Activated T-helper 1 cell treated with anti-CD3 and anti-CD28 coated beads, Interleukin-12 subunit alpha, Interleukin-12 subunit beta, Interleukin-2, Interleukin-4 antibody, amounts not matched to agents 30 ng/mL and 10 ng/mL and 1 ng/mL, durations not matched to agents 14 hours and 24 hours and 36 hours (primary cell): ENCODE measurements around the gene KCNMA1. TPM values are rescaled to one million over a fixed set of nuclear protein-coding genes. Genes with fewer than 3 reads are reported as not detected.

ENCODE experiments used
- DNase-seq: peaks from one replicate; pipeline ENCODE4 v3.0.0; 2021; ENCODE audit warnings: low spot score
- H3K27ac Mint-ChIP-seq: one replicate; pipeline ENCODE4 v1.8.0; 2021; ENCODE audit warnings: mild to moderate bottlenecking, mixed read lengths
- H3K27me3 Mint-ChIP-seq: one replicate; pipeline ENCODE4 v1.8.0; 2022; ENCODE audit warnings: mild to moderate bottlenecking, moderate library complexity, mixed read lengths; ENCODE audit not compliant: insufficient read depth
- H3K36me3 Mint-ChIP-seq: one replicate; pipeline ENCODE4 v1.8.0; 2021; ENCODE audit warnings: low read depth, mixed read lengths
- H3K4me1 Mint-ChIP-seq: one replicate; pipeline ENCODE4 v1.8.0; 2021; ENCODE audit warnings: low read depth, mixed read lengths
- H3K4me3 Mint-ChIP-seq: one replicate; pipeline ENCODE4 v1.8.0; 2021; ENCODE audit warnings: mild to moderate bottlenecking, moderate library complexity, mixed read lengths
- H3K9me3 Mint-ChIP-seq: one replicate; pipeline ENCODE4 v1.8.0; 2021; ENCODE audit warnings: mixed read lengths
- intact Hi-C: fragments of 100-400 bp; cut with micrococcal nuclease; formaldehyde crosslinking; loops from one replicate; pipeline ENCODE4 v1.15.1; 2024
- total RNA-seq: library from RNA; stranded (reverse); gene quantifications from 2 replicates; pipeline ENCODE4 v1.2.3, GENCODE V29; 2022

The KCNMA1 gene
- total RNA-seq, 1 donor from 2014 or later = not detected

DNA sequence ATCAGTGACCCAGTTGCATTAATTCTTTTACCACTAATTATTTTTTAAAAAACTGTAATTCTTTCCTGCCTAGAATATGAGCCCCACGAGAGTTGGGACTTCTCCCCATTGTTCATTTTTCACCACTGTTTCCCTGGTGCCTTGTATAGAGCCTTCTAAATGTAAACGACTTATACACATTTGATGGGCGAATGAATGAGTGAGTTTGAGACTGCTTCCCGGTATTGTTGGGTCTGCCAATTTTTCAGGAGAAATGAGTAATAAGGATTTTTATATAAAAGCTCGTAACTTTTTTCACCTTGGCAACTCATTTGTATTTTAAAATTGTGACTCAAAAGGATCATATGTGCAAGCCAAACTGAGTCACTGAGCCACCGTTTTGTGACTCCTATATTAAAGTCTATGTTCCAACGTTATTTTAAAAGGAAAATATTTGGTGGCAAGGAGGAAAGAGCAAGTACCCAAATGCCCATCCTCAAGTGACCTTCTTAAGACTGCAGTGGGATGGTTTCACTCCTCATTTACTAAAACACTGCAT, 621.3 kb downstream of the KCNMA1 start:
- no peak for DNase-seq
- no peak overlapping the region for H3K27ac Mint-ChIP-seq
- no peak overlapping the region for H3K4me3 Mint-ChIP-seq
- H3K36me3 Mint-ChIP-seq = no peaks in the 10 kb centered on the region
- intact Hi-C loops = no loop called here
- no peaks in the 10 kb centered on the region for H3K4me1 Mint-ChIP-seq
- no peaks in the 10 kb centered on the region for H3K27me3 Mint-ChIP-seq
- H3K9me3 Mint-ChIP-seq = no peaks in the 10 kb centered on the region

DNA sequence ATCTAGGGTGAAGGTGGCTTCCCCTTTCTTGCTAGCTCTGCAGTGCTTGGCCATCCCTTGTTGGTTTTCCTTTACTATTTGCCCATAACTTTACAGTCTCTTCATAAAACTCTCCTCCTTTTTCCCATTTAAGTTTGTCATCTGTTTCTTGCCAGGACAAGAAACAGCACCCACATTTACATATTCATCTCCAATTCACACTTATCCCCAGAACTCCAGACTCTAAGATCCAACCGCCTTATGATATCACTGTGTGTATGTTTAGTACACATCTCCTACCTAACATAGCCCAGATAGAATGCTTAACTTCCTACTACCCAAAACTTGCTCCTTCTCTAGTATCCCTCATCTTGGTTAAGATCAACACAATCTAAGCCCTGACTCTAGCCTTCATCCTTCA, 622.2 kb downstream of the KCNMA1 start:
- no peaks in the 10 kb centered on the region for H3K9me3 Mint-ChIP-seq
- H3K4me3 Mint-ChIP-seq = no peak overlapping the region
- no peak for DNase-seq
- no peaks in the 10 kb centered on the region for H3K27me3 Mint-ChIP-seq
- no peak overlapping the region for H3K27ac Mint-ChIP-seq
- intact Hi-C loops = no loop called here
- no peaks in the 10 kb centered on the region for H3K36me3 Mint-ChIP-seq
- H3K4me1 Mint-ChIP-seq = no peaks in the 10 kb centered on the region

DNA sequence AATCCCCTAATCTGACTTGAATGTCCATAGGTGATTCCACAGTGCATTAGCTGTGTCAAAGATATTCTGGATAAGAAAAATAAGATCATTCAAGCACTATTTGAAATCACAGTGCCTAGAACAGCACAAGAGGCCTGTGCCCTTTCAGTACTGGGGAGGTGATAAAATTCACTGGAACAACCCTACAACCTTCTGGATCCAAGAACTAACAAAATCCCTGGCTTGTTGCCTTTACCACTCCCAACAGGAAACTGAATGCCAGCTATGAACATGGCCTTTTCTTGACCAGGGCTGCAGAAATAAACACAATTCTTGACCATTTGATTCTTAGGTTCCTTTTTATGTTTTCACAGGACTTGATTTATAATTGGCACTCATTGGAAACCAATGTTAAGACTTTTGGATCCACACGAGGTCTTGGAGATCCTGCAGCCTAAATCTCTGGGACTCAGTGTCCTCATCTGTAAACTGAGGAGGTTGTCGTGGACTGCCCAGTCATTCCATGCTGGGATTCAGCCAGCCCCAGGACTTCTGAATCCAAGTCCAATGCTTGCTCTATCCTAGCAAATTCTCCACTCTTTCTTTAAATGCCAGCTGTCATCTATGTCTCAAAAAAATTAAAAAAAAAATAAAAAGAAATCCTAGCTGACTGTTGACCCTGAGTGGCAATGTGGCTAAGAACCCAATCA, 624.7 kb downstream of the KCNMA1 start:
- Mint-ChIP-seq H3K9me3 (no peaks in the 10 kb centered on the region), H3K4me1 (no peaks in the 10 kb centered on the region), H3K4me3 (no peak overlapping the region), H3K27ac (no peak overlapping the region), H3K27me3 (no peaks in the 10 kb centered on the region), H3K36me3 (no peaks in the 10 kb centered on the region)
- DNase-seq = no peak
- intact Hi-C loops = no loop called here

DNA sequence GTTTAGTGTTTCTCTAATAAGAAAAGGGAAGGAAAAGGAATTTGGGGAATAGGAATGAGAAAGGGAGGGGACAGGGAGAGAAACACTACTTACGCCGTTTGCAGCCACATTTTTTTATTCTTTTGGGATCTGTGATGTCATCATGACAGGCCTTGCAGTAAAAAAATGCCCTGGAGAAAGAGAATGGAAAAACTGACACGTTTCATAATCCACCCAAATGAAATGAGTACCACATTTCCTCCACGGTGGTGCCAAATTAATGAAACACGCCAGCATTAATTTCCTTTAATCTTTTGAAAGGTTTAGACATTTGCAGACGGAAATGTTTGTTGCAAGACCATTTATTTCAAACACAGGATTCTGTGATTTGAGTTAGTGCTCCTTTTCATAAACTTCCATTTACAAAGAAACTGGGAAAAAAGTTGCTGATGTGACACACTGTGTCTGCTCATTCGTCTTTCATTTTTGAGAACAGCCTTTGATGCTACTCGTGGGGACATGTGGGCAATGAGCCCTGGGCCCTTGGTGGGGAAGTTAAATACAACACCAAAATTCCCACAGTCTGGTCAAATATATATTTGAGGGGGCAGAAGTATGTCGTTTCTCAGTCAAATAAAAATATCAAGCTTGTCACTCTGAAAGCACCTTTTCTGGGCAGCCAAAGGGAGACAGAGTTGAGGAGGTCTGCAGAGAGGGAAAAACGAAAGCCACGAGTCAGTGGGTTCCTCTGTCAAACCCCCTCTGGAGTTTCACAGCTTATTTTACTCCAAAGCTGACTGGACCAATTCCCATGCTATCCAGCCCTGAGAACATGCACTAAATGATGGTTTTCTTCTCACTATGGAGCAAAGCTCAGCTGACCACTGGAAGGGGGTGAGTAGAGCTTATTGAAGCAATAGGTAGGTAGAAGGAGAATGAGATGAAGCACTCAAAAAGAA, 625.5 kb downstream of the KCNMA1 start:
- no peak overlapping the region for H3K4me3 Mint-ChIP-seq
- H3K36me3 Mint-ChIP-seq = no peaks in the 10 kb centered on the region
- H3K4me1 Mint-ChIP-seq = no peaks in the 10 kb centered on the region
- intact Hi-C loops = no loop called here
- no peaks in the 10 kb centered on the region for H3K27me3 Mint-ChIP-seq
- no peak overlapping the region for H3K27ac Mint-ChIP-seq
- no peaks in the 10 kb centered on the region for H3K9me3 Mint-ChIP-seq
- no peak for DNase-seq

DNA sequence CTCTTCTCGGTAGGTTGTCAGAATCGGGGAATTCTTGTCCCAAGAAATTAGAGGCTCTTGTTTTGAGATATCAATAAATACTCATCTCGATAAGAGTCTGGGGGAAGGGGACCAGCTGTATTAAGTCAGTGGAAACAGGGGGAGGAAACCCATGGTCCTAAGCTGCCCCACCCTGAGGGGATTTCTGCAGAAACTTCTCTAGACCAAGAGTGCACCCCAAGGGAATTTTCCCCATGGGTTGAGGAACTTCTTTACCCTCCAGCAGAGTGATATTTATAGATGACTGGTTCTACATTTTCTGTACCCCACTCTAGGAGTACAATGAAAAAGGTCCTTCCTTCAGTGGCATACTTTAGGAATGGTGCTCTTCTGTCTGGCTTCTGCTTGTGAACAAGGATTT, 627.2 kb downstream of the KCNMA1 start:
- intact Hi-C loops = no loop called here
- Mint-ChIP-seq H3K36me3 (no peaks in the 10 kb centered on the region), H3K27ac (no peak overlapping the region), H3K4me1 (no peaks in the 10 kb centered on the region), H3K9me3 (no peaks in the 10 kb centered on the region), H3K4me3 (no peak overlapping the region), H3K27me3 (no peaks in the 10 kb centered on the region)
- DNase-seq = no peak

DNA sequence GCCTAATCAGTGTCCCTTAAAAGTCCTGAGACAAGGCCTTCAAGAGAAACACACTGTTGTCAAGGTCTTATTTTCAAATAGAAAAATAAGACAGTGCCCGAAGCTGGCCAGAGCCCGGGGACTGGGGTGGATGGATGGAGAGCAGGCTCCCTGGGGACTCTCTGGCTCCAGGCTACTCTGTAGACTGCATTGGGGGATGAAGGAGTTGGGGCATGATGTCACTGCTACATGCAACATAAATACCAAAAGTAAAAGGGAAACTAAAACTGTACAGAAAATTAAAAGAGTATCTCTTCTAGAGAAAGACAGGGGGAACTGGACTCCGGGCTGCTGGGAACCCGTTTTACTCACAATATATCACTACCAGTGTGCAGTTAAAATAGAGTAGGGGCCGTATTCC, 629.8 kb downstream of the KCNMA1 start:
- Mint-ChIP-seq H3K9me3 (no peaks in the 10 kb centered on the region), H3K27me3 (peaks cover 3% of the 10 kb centered on the region), H3K4me3 (no peak overlapping the region), H3K27ac (no peak overlapping the region), H3K4me1 (no peaks in the 10 kb centered on the region), H3K36me3 (no peaks in the 10 kb centered on the region)
- intact Hi-C loops = no loop called here
- DNase-seq = no peak

DNA sequence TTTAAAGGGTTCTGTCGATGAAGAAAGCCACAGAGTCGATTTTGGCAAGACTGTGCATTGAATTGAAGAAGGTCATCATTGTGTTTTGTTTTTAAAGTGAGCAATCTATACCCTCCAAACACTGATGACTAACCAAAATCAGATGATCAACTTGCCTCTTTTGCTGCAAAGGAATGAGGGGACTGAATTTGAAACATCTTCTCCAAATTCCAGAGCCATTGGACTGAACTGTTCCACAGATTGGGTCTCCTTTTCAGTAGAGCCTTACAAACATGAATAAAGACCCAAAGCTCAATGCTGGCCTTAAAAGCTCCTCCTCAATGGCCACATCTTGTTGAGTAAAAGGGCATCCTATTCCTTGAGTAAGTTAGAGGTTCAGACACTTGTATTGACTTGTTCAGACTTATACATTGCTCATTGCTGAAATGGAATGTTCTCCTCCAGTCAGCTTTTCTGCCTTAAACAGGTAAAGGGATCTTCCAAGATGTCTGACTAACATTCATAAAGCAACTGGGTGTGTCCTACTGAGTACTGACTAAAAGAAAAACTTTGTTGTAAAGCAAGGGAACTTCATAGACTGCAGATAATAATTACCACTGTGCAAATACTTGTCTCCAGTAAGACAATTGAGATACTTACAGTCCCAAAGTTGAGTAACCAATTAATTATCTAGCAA, 630.6 kb downstream of the KCNMA1 start:
- no peaks in the 10 kb centered on the region for H3K9me3 Mint-ChIP-seq
- H3K27ac Mint-ChIP-seq = no peak overlapping the region
- intact Hi-C loops = no loop called here

DNA sequence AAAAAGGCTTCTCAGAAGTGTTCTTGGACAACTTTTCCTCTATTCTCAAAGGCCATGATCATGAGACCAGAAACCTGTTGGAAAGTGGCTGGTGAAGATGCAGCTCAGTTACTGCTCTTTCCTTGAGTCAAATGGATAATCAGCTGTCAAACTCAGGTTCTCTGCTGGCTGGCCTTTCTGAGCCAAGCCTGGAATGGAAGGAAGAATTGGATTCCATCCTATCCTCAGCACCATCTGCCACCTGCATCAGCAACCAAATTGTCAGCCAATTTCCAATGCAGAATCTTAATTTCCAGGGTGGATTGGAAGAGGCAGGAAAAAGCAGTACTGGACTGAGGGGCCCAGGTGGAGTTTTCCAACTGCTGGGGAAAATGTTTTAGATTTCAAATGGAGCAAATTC, 631.7 kb downstream of the KCNMA1 start:
- Mint-ChIP-seq H3K36me3 (no peaks in the 10 kb centered on the region), H3K4me1 (no peaks in the 10 kb centered on the region), H3K27ac (no peak overlapping the region), H3K9me3 (no peaks in the 10 kb centered on the region), H3K27me3 (peaks cover 3% of the 10 kb centered on the region), H3K4me3 (no peak overlapping the region)
- DNase-seq = no peak
- intact Hi-C loops = no loop called here

More for the DNA sequence above, 630.6 kb downstream of the KCNMA1 start:
- Mint-ChIP-seq H3K36me3 (no peaks in the 10 kb centered on the region), H3K4me1 (no peaks in the 10 kb centered on the region), H3K4me3 (no peak overlapping the region), H3K27me3 (peaks cover 3% of the 10 kb centered on the region)
- no peak for DNase-seq

DNA sequence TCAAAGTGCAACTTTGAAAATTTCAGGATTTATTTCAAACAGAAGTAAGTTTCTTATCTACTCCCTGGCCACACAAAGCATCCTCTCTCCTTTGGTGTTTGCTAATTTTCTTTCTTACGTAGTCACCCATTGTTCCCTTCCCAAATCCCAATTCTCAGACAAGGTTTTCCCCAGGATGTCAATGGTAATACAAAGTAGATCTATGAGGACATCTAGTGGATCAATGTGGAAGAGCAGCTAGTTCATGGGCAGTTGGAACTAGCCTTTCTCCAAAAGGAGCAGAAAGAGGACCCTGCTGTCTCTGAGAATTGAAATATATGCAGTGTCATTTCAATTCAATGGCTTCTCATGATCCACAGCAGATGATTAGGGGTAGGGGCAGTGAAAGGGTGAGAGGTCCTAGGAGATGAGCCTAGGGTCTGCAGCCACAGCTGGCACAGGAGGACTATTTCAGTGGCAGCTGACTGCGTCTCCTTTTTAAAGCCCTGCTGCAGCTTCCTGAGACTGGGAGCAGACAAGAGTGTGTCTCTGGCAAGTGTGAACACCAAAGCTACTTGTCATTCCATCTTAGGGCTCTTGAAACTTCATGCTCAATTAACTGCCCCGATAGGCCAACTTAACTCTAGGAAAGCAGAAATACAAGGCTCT, 632.6 kb downstream of the KCNMA1 start:
- Mint-ChIP-seq H3K4me3 (no peak overlapping the region), H3K36me3 (no peaks in the 10 kb centered on the region), H3K27me3 (peaks cover 3% of the 10 kb centered on the region), H3K4me1 (no peaks in the 10 kb centered on the region), H3K9me3 (no peaks in the 10 kb centered on the region), H3K27ac (no peak overlapping the region)
- intact Hi-C loops = no loop called here
- no peak for DNase-seq

DNA sequence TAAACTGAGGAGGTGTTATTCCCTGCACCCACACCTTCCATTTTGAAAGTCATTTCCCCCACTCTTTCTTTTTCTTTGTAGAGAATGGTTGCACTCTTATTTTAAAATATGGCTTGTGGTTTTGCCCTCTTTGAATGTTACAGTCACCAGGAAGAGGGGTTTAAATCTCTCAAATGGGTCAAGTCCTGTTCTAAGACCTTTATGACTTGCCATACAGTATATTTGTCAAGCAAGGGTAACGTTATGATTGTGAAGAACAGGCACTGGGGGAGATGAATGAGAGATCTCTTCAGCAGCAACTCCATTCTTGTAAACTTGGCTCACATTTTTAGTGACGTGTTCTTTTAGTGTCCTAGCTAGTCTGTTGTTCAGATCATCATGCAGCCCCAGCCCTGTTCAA, 634.7 kb downstream of the KCNMA1 start:
- intact Hi-C loops = no loop called here
- Mint-ChIP-seq H3K27me3 (peaks cover 6% of the 10 kb centered on the region), H3K27ac (no peak overlapping the region), H3K4me1 (no peaks in the 10 kb centered on the region), H3K36me3 (no peaks in the 10 kb centered on the region), H3K9me3 (no peaks in the 10 kb centered on the region), H3K4me3 (no peak overlapping the region)
- DNase-seq = no peak

DNA sequence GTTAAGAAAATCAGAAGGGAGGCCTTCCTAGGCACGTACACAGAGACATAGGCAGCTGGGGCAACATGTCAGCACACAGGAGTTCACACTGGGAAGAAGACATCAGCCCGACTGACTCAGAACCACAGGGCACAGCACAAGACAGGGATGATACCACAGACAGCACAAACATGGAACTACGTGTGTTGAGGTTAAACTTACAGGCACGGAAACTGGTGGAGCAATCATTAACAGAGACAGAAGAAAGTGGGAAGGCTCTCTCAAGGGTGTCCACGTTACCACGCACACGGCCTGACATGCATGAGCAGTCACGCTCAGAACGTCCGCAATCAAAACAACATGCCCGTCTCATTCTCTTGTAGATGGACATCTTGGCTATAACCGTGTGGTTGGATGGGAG, 636.4 kb downstream of the KCNMA1 start:
- H3K4me3 Mint-ChIP-seq = no peak overlapping the region
- no peaks in the 10 kb centered on the region for H3K36me3 Mint-ChIP-seq
- intact Hi-C loops = no loop called here
- no peaks in the 10 kb centered on the region for H3K4me1 Mint-ChIP-seq
- no peak for DNase-seq
- H3K27ac Mint-ChIP-seq = no peak overlapping the region
- no peaks in the 10 kb centered on the region for H3K9me3 Mint-ChIP-seq
- peaks cover 6% of the 10 kb centered on the region for H3K27me3 Mint-ChIP-seq

DNA sequence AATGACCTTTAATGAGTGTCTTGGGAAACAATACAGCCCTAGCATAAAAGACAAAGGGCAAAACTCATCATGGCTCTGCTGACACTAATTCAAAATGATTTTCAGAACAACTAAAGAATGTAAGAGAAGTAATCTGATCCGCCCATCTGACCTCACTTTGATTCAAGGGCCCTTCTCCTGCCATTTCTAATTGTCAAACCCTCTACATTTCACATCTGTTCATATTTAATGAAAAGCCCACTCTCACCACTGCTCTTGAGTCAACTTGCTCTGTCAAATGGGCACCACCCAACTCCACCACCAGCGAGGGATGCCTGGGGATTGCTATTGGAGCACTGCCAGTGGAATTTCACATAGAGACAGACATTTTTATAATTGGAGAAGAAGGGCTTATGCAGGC, 639.2 kb downstream of the KCNMA1 start:
- intact Hi-C loops = no loop called here
- DNase-seq = no peak
- no peaks in the 10 kb centered on the region for H3K36me3 Mint-ChIP-seq
- H3K9me3 Mint-ChIP-seq = no peaks in the 10 kb centered on the region
- H3K27ac Mint-ChIP-seq = no peak overlapping the region
- H3K27me3 Mint-ChIP-seq = peaks cover 4% of the 10 kb centered on the region
- no peaks in the 10 kb centered on the region for H3K4me1 Mint-ChIP-seq
- H3K4me3 Mint-ChIP-seq = no peak overlapping the region
